ENCODE results near the gene BARHL2.

- no peak for TF ChIP-seq ARNT (IDR thresholded peaks at IDR 0.05)
- TF ChIP-seq SP1 (IDR thresholded peaks at IDR 0.05), result no peak
Measured at GRCh38 chr1:90675161-90675847, 41.8 kb downstream of the BARHL2 start.
